Neutrophil (primary cell): ENCODE measurements around the gene MYLK4.
A peak's percentile ranks its signal among the peaks of the same experiment; 100 is the strongest.

Experiments used
- H3K27ac ChIP-seq: fragments of 200-600 bp; sonication (generic); 2 replicates; pipeline ENCODE4 v1.5.1; 2016; ENCODE audit warnings: mild to moderate bottlenecking, moderate library complexity
- H3K27me3 ChIP-seq: fragments of 200-600 bp; sonication (generic); 2 replicates; pipeline ENCODE4 v1.6.0; 2016; ENCODE audit warnings: mild to moderate bottlenecking
- H3K36me3 ChIP-seq: fragments of 200-600 bp; sonication (generic); 2 replicates; pipeline ENCODE4 v1.5.1; 2017
- H3K4me1 ChIP-seq, 2 experiments: fragments of 200-600 bp in 1 of 2; sonication (generic) in 1 of 2; 1 replicate in 1 of 2; 2 replicates in 1 of 2; pipeline versions ENCODE4 v1.5.1 to v1.6.1; 2013 to 2016; ENCODE audit warnings: low read depth in 1 of 2, low read length in 1 of 2, mild to moderate bottlenecking in 1 of 2, moderate library complexity in 1 of 2; ENCODE audit not compliant: control insufficient read depth in 1 of 2, insufficient read depth in 1 of 2
- H3K4me3 ChIP-seq, 2 experiments: fragments of 200-600 bp in 1 of 2; sonication (generic) in 1 of 2; 1 replicate in 1 of 2; 2 replicates in 1 of 2; pipeline ENCODE4 v1.5.1; 2013 to 2016; ENCODE audit warnings: low read depth in 1 of 2, low read length in 1 of 2, mild to moderate bottlenecking in 1 of 2, moderate library complexity in 1 of 2
- H3K9me3 ChIP-seq: fragments of 200-600 bp; sonication (generic); 2 replicates; pipeline ENCODE4 v1.5.1; 2016
- CTCF ChIP-seq: fragments of 200-600 bp; sonication (generic); IDR thresholded peaks from 2 replicates; pipeline ENCODE4 v1.5.1; 2016; ENCODE audit warnings: antibody characterized with exemption

Gene MYLK4

GRCh38 chr6:2760882-2761842 is 10.4 kb upstream of the MYLK4 start:
- H3K4me1 ChIP-seq: peaks cover 8 to 13% of the 10 kb centered on the region in 2 experiments
- H3K4me3 ChIP-seq: no peak overlapping the region

GRCh38 chr6:2758980-2759379 is 8.3 kb upstream of the MYLK4 start:
- Histone ChIP-seq H3K4me1 (peaks cover under 1 to 2% of the 10 kb centered on the region in 2 experiments), H3K27me3 (no peaks in the 10 kb centered on the region), H3K9me3 (no peaks in the 10 kb centered on the region), H3K27ac (no peak overlapping the region), H3K4me3 (no peak overlapping the region), H3K36me3 (no peaks in the 10 kb centered on the region)
- TF ChIP-seq CTCF: no peak

More at GRCh38 chr6:2760882-2761842, 10.4 kb upstream of the MYLK4 start:
- peak; percentile 65 for TF ChIP-seq CTCF
- no peaks in the 10 kb centered on the region for H3K27me3 ChIP-seq
- no peak overlapping the region for H3K27ac ChIP-seq
- no peaks in the 10 kb centered on the region for H3K9me3 ChIP-seq
- no peaks in the 10 kb centered on the region for H3K36me3 ChIP-seq

GRCh38 chr6:2756687-2757224 is 6.0 kb upstream of the MYLK4 start:
- H3K27ac ChIP-seq: no peak overlapping the region
- H3K27me3 ChIP-seq: no peaks in the 10 kb centered on the region
- no peaks in the 10 kb centered on the region for H3K4me1 ChIP-seq
- TF ChIP-seq CTCF: no peak
- no peaks in the 10 kb centered on the region for H3K36me3 ChIP-seq
- no peaks in the 10 kb centered on the region for H3K9me3 ChIP-seq
- H3K4me3 ChIP-seq: no peak overlapping the region

- no peaks in the 10 kb centered on the region for H3K9me3 ChIP-seq
- H3K36me3 ChIP-seq: no peaks in the 10 kb centered on the region
- TF ChIP-seq CTCF: no peak
- no peaks in the 10 kb centered on the region for H3K27me3 ChIP-seq
- no peak overlapping the region for H3K4me3 ChIP-seq
- no peaks in the 10 kb centered on the region for H3K4me1 ChIP-seq
- H3K27ac ChIP-seq: no peak overlapping the region
These were observed 5.5 kb upstream of the MYLK4 start for GRCh38 chr6:2756241-2756640.

- Histone ChIP-seq H3K4me1 (no peaks in the 10 kb centered on the region), H3K36me3 (no peaks in the 10 kb centered on the region), H3K9me3 (no peaks in the 10 kb centered on the region), H3K27ac (no peak overlapping the region), H3K27me3 (no peaks in the 10 kb centered on the region), H3K4me3 (no peak overlapping the region)
- TF ChIP-seq CTCF: no peak
These were observed 4.7 kb upstream of the MYLK4 start for GRCh38 chr6:2755456-2755855.
